AG04450 (cell line): ENCODE data around the gene NTS. TPM values are rescaled to one million over a fixed set of nuclear protein-coding genes. Genes with fewer than 3 reads are reported as not detected.

Experiments used
- CTCF ChIA-PET: fragments of 300-600, 350-600 bp; formaldehyde crosslinking; extraction: SDS; loops from one replicate; lab custom pipeline; 2022; ENCODE audit warnings: antibody characterized with exemption, inconsistent platforms; lab: Charles Lee
- POLR2A ChIA-PET: fragments of 350-600 bp; formaldehyde crosslinking; extraction: SDS; loops from one replicate; lab custom pipeline; 2021; ENCODE audit warnings: antibody characterized with exemption, inconsistent platforms; lab: Yijun Ruan, JAX
- DNase-seq: peaks from one replicate; pipeline ENCODE4 v3.0.0-alpha.2; 2011; ENCODE audit warnings: low read depth, low spot score
- H3K27ac ChIP-seq: one replicate; pipeline ENCODE4 v1.5.1; 2012; ENCODE audit warnings: low read depth, low read length, control low read depth
- H3K27me3 ChIP-seq: one replicate; pipeline ENCODE4 v1.6.0; 2012; ENCODE audit warnings: low read length; ENCODE audit not compliant: control insufficient read depth, insufficient read depth
- H3K4me3 ChIP-seq: 2 replicates; pipeline ENCODE4 v1.5.1; 2011; ENCODE audit warnings: mild to moderate bottlenecking, low read depth, low read length, control low read depth
- H3K9me3 ChIP-seq: 2 replicates; pipeline ENCODE4 v1.5.1; 2012; ENCODE audit warnings: low read length; ENCODE audit not compliant: control insufficient read depth, insufficient read depth
- polyA plus RNA-seq: library from polyadenylated mRNA; depleted of rRNA; stranded (reverse); fragments of >200 nt; gene quantifications from 2 replicates; pipeline ENCODE4 v1.2.3, GENCODE V29; 2011
- TF ChIP-seq, protein P1 (sequence below): IDR thresholded peaks from 2 replicates; pipeline ENCODE4 v1.5.1; 2011; ENCODE audit warnings: low read depth, low read length, control low read depth, inconsistent platforms

Gene NTS
- polyA plus RNA-seq, 1 experiment: 0.20 TPM

DNA sequence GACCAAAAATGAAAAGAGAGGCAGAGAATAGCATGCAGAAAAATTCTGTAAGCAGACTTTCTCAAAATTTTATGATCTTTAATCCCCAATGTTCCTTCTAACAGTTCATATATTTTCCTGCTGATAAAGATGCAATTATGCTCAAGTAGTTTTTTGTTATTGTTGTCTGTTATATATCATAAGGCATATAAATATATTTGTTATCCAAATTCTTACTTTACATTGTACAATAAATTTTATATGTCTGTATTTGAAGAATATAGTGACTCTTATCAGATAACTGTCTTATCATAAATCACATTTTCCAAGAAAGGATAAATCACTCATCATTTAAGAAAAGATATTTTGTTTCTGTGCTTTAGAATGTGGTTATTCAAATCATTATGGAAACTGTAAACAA, 40.5 kb upstream of the NTS start:
- CTCF ChIA-PET: no interaction called here
- Histone ChIP-seq H3K27ac (no peak overlapping the region), H3K4me3 (no peak overlapping the region), H3K27me3 (no peaks in the 10 kb centered on the region), H3K9me3 (no peaks in the 10 kb centered on the region)
- TF ChIP-seq, protein P1, sequence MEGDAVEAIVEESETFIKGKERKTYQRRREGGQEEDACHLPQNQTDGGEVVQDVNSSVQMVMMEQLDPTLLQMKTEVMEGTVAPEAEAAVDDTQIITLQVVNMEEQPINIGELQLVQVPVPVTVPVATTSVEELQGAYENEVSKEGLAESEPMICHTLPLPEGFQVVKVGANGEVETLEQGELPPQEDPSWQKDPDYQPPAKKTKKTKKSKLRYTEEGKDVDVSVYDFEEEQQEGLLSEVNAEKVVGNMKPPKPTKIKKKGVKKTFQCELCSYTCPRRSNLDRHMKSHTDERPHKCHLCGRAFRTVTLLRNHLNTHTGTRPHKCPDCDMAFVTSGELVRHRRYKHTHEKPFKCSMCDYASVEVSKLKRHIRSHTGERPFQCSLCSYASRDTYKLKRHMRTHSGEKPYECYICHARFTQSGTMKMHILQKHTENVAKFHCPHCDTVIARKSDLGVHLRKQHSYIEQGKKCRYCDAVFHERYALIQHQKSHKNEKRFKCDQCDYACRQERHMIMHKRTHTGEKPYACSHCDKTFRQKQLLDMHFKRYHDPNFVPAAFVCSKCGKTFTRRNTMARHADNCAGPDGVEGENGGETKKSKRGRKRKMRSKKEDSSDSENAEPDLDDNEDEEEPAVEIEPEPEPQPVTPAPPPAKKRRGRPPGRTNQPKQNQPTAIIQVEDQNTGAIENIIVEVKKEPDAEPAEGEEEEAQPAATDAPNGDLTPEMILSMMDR: no peak
- DNase-seq: no peak
- POLR2A ChIA-PET: no interaction called here

- ChIA-PET POLR2A (no interaction called here), CTCF (no interaction called here)
- TF ChIP-seq, protein P1: no peak
- Histone ChIP-seq H3K9me3 (no peaks in the 10 kb centered on the region), H3K27me3 (no peaks in the 10 kb centered on the region), H3K27ac (no peak overlapping the region), H3K4me3 (no peak overlapping the region)
- DNase-seq: no peak
Measured at GRCh38 chr12:85834378-85834777, 39.7 kb upstream of the NTS start.

DNA sequence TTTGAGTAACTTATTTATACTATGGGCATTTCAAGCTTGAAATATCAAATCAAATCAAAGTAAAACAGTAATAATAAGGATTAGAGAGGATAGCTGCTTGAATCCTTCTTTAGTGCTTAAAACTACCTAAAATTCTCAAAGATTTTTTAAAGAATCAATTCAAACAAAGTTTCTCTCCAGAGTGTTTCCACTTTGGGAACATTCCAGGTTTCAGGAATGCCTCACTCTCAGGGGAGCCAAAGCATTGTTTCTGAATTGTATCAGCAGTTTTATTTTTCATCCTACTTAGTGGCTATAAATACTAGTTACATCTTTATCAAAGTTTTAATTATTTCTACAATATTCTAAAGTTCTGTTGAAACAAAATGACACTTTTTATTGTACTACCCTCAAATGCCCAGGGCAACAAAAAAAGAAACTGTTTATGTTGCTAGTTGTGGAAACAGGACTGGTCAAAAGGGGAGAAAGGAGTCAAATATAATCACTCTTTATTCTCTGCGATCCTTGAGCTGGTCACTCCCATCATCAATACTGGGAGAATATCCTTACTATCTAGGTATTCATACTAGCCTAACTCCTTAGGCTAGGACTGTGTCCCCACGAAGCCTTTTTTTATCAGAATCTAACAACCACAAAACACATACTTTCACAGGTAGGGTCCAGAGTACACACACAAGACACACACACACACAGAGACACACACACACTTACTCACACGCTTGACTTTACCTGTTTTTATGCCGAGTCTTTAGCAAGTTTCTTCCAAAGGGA, 38.5 kb upstream of the NTS start:
- ChIA-PET POLR2A (no interaction called here), CTCF (interaction anchor here (0.7 to 1.1 kb wide), 3 partner anchors 20 to 276 kb away, joined by 3 to 5 read pairs (median 3); no protein-coding TSS in a partner anchor)
- peak overlapping the region; percentile 46 for H3K4me3 ChIP-seq
- no peaks in the 10 kb centered on the region for H3K9me3 ChIP-seq
- TF ChIP-seq, protein P1: no peak
- H3K27ac ChIP-seq: no peak overlapping the region
- no peak for DNase-seq
- H3K27me3 ChIP-seq: no peaks in the 10 kb centered on the region

- peak within 1 kb of the TSS; percentile 46 for H3K4me3 ChIP-seq
- peak; percentile 20 for DNase-seq
- H3K9me3 ChIP-seq: no peaks in the 10 kb centered on the region
- no peak within 1 kb of the TSS for H3K27ac ChIP-seq
- TF ChIP-seq, protein P1: no peak
- POLR2A ChIA-PET: no interaction called here
- CTCF ChIA-PET: interaction anchor here (0.7 to 1.1 kb wide), 3 partner anchors 19 to 277 kb away, joined by 3 to 5 read pairs (median 3); no protein-coding TSS in a partner anchor
- H3K27me3 ChIP-seq: no peaks in the 10 kb centered on the region
Measured at GRCh38 chr12:85836197-85837090, 37.7 kb upstream of the NTS start, which contains the start of gene RASSF9. Gene RASSF9, minus strand, starts transcription at chr12:85836409. Its CDS starts 208 bp downstream, at chr12:85836201.
